ENCODE results near the gene TMEM52B. TPM values are rescaled to one million over a fixed set of nuclear protein-coding genes. Genes with fewer than 3 reads are reported as not detected.

TMEM52B gene
- total and polyA plus RNA-seq, 2 experiments from 2014 or later = not detected

DNA sequence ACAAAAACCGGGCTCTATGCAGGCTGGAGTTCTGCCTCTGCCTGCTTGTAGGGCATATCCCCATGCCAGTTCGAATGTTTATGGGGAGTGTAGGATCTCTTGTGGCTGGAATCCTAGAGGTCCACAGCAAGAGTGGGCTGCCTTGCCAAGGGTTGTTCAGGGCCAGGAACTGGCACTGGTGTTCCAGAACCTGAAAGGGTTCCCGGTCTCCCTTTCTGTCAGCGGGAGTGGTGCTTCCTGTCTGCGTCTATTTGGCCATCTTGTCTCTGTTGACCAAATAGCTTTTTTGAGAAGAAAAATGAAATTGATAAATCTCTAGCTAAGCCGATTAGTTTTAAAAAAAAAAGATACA is 24.7 kb upstream of the TMEM52B start:
- peak overlapping the region; percentile 90 for H2AFZ ChIP-seq
- H3K4me2 ChIP-seq = peak overlapping the region; percentile 94
- DNase-seq (ENCODE audit: low spot score) = no peak

DNA sequence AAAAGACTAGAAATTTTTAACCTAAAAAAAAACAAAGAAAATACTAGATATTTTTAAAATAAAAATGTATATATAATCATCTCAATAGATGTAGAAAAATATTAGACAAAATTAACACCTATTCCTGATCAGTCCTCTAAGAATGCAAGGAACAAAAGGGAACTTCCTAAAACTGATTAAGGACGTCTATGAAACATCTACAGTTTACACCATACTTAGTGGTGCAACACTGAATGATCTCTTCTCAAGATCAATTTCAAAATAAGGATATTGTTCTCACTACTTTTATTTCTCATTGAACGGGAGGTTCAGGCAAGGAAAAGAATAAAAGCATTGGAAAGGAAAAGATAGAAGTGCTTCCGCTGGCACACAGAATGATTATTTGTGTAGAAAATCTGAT is 22.9 kb upstream of the TMEM52B start:
- no peaks in the 10 kb centered on the region for H3K9me2 ChIP-seq (ENCODE audit: insufficient read depth)
- H3K9me3 Mint-ChIP-seq = no peaks in the 10 kb centered on the region
- no peak overlapping the region for H3K4me2 ChIP-seq
- ATAC-seq (no peak), DNase-seq (ENCODE audit: low spot score) (no peak)
- H3K4me1 Mint-ChIP-seq = peaks cover 6% of the 10 kb centered on the region; the same call in 1 of the 3 replicates
- no peak overlapping the region for H3K4me3 ChIP-seq
- no peak overlapping the region for H3K27ac Mint-ChIP-seq
- H3K4me1 ChIP-seq (ENCODE audit: insufficient read depth) = peaks cover 10% of the 10 kb centered on the region; the same call in 1 of the 2 replicates
- no peaks in the 10 kb centered on the region for H3K36me3 ChIP-seq (ENCODE audit: insufficient read depth)
- H2AFZ ChIP-seq = no peak overlapping the region
- H3K4me3 Mint-ChIP-seq = no peak overlapping the region
- H3K79me2 ChIP-seq (replicated peaks; ENCODE audit: insufficient read depth) = no peaks in the 10 kb centered on the region
- no peaks in the 10 kb centered on the region for H3F3A ChIP-seq (replicated peaks; ENCODE audit: low read depth)
- no peaks in the 10 kb centered on the region for H4K20me1 ChIP-seq (replicated peaks; ENCODE audit: insufficient read depth)
- H3K36me3 Mint-ChIP-seq (ENCODE audit: low read depth) = no peaks in the 10 kb centered on the region
- no peaks in the 10 kb centered on the region for H3K27me3 Mint-ChIP-seq (ENCODE audit: insufficient read depth, low read depth, poor library complexity)
- H3K27ac ChIP-seq (ENCODE audit: low read depth) = no peak overlapping the region
- no peaks in the 10 kb centered on the region for H3K27me3 ChIP-seq (ENCODE audit: insufficient read depth)
- TF ChIP-seq ZNF331 (CRISPR knock-in tag; IDR thresholded peaks at IDR 0.05; ENCODE audit: low read depth) (no peak), STAT1 (IDR thresholded peaks at IDR 0.05; ENCODE audit: unreplicated experiment) (no peak), JUNB (IDR thresholded peaks at IDR 0.05; ENCODE audit: unreplicated experiment) (no peak), POLR2AphosphoS5 (IDR thresholded peaks at IDR 0.05; ENCODE audit: low read depth) (no peak), NANOG (IDR thresholded peaks at IDR 0.05; ENCODE audit: borderline replicate concordance) (no peak), EZH2phosphoT487 (IDR thresholded peaks at IDR 0.05; ENCODE audit: unreplicated experiment) (no peak), CREB1 (CRISPR knock-in tag; IDR thresholded peaks at IDR 0.05; ENCODE audit: low read depth) (no peak)
- TF ChIP-seq, protein P1, sequence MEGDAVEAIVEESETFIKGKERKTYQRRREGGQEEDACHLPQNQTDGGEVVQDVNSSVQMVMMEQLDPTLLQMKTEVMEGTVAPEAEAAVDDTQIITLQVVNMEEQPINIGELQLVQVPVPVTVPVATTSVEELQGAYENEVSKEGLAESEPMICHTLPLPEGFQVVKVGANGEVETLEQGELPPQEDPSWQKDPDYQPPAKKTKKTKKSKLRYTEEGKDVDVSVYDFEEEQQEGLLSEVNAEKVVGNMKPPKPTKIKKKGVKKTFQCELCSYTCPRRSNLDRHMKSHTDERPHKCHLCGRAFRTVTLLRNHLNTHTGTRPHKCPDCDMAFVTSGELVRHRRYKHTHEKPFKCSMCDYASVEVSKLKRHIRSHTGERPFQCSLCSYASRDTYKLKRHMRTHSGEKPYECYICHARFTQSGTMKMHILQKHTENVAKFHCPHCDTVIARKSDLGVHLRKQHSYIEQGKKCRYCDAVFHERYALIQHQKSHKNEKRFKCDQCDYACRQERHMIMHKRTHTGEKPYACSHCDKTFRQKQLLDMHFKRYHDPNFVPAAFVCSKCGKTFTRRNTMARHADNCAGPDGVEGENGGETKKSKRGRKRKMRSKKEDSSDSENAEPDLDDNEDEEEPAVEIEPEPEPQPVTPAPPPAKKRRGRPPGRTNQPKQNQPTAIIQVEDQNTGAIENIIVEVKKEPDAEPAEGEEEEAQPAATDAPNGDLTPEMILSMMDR (conservative IDR thresholded peaks at IDR 0.05; ENCODE audit: low read depth in 2 of 2) = no peak
- TF ChIP-seq, protein P2, sequence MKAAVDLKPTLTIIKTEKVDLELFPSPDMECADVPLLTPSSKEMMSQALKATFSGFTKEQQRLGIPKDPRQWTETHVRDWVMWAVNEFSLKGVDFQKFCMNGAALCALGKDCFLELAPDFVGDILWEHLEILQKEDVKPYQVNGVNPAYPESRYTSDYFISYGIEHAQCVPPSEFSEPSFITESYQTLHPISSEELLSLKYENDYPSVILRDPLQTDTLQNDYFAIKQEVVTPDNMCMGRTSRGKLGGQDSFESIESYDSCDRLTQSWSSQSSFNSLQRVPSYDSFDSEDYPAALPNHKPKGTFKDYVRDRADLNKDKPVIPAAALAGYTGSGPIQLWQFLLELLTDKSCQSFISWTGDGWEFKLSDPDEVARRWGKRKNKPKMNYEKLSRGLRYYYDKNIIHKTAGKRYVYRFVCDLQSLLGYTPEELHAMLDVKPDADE (IDR thresholded peaks at IDR 0.05) = no peak
- TF ChIP-seq, protein P3, sequence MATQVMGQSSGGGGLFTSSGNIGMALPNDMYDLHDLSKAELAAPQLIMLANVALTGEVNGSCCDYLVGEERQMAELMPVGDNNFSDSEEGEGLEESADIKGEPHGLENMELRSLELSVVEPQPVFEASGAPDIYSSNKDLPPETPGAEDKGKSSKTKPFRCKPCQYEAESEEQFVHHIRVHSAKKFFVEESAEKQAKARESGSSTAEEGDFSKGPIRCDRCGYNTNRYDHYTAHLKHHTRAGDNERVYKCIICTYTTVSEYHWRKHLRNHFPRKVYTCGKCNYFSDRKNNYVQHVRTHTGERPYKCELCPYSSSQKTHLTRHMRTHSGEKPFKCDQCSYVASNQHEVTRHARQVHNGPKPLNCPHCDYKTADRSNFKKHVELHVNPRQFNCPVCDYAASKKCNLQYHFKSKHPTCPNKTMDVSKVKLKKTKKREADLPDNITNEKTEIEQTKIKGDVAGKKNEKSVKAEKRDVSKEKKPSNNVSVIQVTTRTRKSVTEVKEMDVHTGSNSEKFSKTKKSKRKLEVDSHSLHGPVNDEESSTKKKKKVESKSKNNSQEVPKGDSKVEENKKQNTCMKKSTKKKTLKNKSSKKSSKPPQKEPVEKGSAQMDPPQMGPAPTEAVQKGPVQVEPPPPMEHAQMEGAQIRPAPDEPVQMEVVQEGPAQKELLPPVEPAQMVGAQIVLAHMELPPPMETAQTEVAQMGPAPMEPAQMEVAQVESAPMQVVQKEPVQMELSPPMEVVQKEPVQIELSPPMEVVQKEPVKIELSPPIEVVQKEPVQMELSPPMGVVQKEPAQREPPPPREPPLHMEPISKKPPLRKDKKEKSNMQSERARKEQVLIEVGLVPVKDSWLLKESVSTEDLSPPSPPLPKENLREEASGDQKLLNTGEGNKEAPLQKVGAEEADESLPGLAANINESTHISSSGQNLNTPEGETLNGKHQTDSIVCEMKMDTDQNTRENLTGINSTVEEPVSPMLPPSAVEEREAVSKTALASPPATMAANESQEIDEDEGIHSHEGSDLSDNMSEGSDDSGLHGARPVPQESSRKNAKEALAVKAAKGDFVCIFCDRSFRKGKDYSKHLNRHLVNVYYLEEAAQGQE (IDR thresholded peaks at IDR 0.05; ENCODE audit: unreplicated experiment) = no peak

More for the DNA sequence above, 24.7 kb upstream of the TMEM52B start:
- Mint-ChIP-seq H3K27ac (peak overlapping the region; percentile 87), H3K27me3 (ENCODE audit: insufficient read depth, low read depth, poor library complexity) (no peaks in the 10 kb centered on the region), H3K4me3 (peak overlapping the region; percentile 85), H3K4me1 (peaks cover 6% of the 10 kb centered on the region; the same call in 1 of the 3 replicates), H3K9me3 (no peaks in the 10 kb centered on the region), H3K36me3 (ENCODE audit: low read depth) (no peaks in the 10 kb centered on the region)
- H3K4me1 ChIP-seq (ENCODE audit: insufficient read depth) = peaks cover 10% of the 10 kb centered on the region; the same call in 1 of the 2 replicates
- no peaks in the 10 kb centered on the region for H3K27me3 ChIP-seq (ENCODE audit: insufficient read depth)
- TF ChIP-seq JUNB (IDR thresholded peaks at IDR 0.05; ENCODE audit: unreplicated experiment) (no peak), NANOG (IDR thresholded peaks at IDR 0.05; ENCODE audit: borderline replicate concordance) (no peak), EZH2 (IDR thresholded peaks at IDR 0.05; ENCODE audit: low read depth, unreplicated experiment) (no peak), ZNF114 (CRISPR knock-in tag; IDR thresholded peaks at IDR 0.05) (no peak), POLR2AphosphoS5 (IDR thresholded peaks at IDR 0.05; ENCODE audit: low read depth) (no peak)
- TF ChIP-seq, protein P2 (IDR thresholded peaks at IDR 0.05) = no peak
- TF ChIP-seq, protein P1 (conservative IDR thresholded peaks at IDR 0.05; ENCODE audit: low read depth in 2 of 2) = no peak
- no peaks in the 10 kb centered on the region for H3K79me2 ChIP-seq (replicated peaks; ENCODE audit: insufficient read depth)
- no peaks in the 10 kb centered on the region for H4K20me1 ChIP-seq (replicated peaks; ENCODE audit: insufficient read depth)
- no peak; the same call in 2 of the 3 replicates for ATAC-seq
- peak overlapping the region; percentile 90 for H3K27ac ChIP-seq (ENCODE audit: low read depth)
- H3F3A ChIP-seq (replicated peaks; ENCODE audit: low read depth) = no peaks in the 10 kb centered on the region
- H3K9me2 ChIP-seq (ENCODE audit: insufficient read depth) = no peaks in the 10 kb centered on the region
- peak overlapping the region; percentile 70 for H3K4me3 ChIP-seq
- no peaks in the 10 kb centered on the region for H3K36me3 ChIP-seq (ENCODE audit: insufficient read depth)

Data from GM23338 (cell line).